GM12878 (cell line): ENCODE results near the gene RAB25. TPM values are rescaled to one million over a fixed set of nuclear protein-coding genes. Genes with fewer than 3 reads are reported as not detected.

Source experiments
- ATAC-seq: fragments of 200-7000 bp; cut with Tn5 transposase; 3 replicates; pipeline ENCODE4 v1.9.1; 2020; ENCODE audit warnings: mild to moderate bottlenecking, moderate library complexity
- BruUV-seq: library from RNA; stranded (reverse); fragments of 400-500 nt; replicated peaks from 2 replicates; lab custom pipeline; 2021; lab: Mats Ljungman, UMichigan
- CTCF ChIA-PET: fragments of 300-600 bp; sonication (Branson Sonifier 250); formaldehyde crosslinking; extraction: SDS; loops from one replicate; lab custom pipeline; 2021; ENCODE audit warnings: inconsistent platforms; lab: Yijun Ruan, JAX
- POLR2A ChIA-PET: fragments of 350-600 bp; formaldehyde crosslinking; extraction: SDS; loops from one replicate; lab custom pipeline; 2021; ENCODE audit warnings: inconsistent platforms; lab: Charles Lee
- RAD21 ChIA-PET: fragments of 300-600 bp; sonication (Branson Sonifier 250); formaldehyde crosslinking; loops from one replicate; lab custom pipeline; 2023; ENCODE audit warnings: antibody characterized with exemption; ENCODE audit not compliant: unreplicated experiment; lab: Charles Lee
- SMC1A ChIA-PET: fragments of 300-600 bp; sonication (Branson Sonifier 250); formaldehyde crosslinking; loops from one replicate; lab custom pipeline; 2023; ENCODE audit not compliant: unreplicated experiment, uncharacterized antibody; lab: Charles Lee
- DNase-seq: peaks from one replicate; pipeline ENCODE4 v3.0.0-alpha.2; 2011; ENCODE audit warnings: low read depth, low spot score
- FAIRE-seq: peaks from 3 replicates; lab custom pipeline; 2011; peaks lifted over from hg19 to GRCh38; lab: Jason Lieb, UNC
- H2AFZ ChIP-seq: 2 replicates; pipeline ENCODE4 v1.6.0; 2011; ENCODE audit warnings: low read depth, low read length, control low read depth; ENCODE audit not compliant: control insufficient read depth
- H3K27ac ChIP-seq: 2 replicates; pipeline ENCODE4 v1.5.1; 2011; ENCODE audit warnings: control low read depth; ENCODE audit not compliant: control insufficient read depth, insufficient read depth
- H3K27me3 ChIP-seq, 2 experiments: replicated peaks in 1 of 2; 2 replicates each; pipeline versions ENCODE4 v1.6.0 to v1.6.1; 2011; ENCODE audit warnings: low read length in 1 of 2; ENCODE audit not compliant: control insufficient read depth in 2 of 2, insufficient read depth in 2 of 2
- H3K36me3 ChIP-seq, 2 experiments: 2 replicates each; pipeline ENCODE4 v1.5.1; 2011; ENCODE audit warnings: low read length in 1 of 2; ENCODE audit not compliant: control insufficient read depth in 2 of 2, insufficient read depth in 2 of 2
- H3K4me1 ChIP-seq: 2 replicates; pipeline ENCODE4 v1.6.1; 2011; ENCODE audit warnings: mild to moderate bottlenecking, low read length, moderate library complexity, mixed read lengths; ENCODE audit not compliant: control insufficient read depth, insufficient read depth
- H3K4me2 ChIP-seq: 2 replicates; pipeline ENCODE4 v1.6.0; 2011; ENCODE audit warnings: control low read depth; ENCODE audit not compliant: control insufficient read depth, insufficient read depth
- H3K4me3 ChIP-seq: fragments of 200-600 bp; sonication (generic); 2 replicates; pipeline ENCODE4 v1.5.1; 2016
- H3K79me2 ChIP-seq: 2 replicates; pipeline ENCODE4 v1.6.0; 2011; ENCODE audit warnings: low read length; ENCODE audit not compliant: control insufficient read depth, insufficient read depth
- H3K9ac ChIP-seq: 2 replicates; pipeline ENCODE4 v1.8.0; 2011; ENCODE audit warnings: low read length, control low read depth, mixed read lengths; ENCODE audit not compliant: control insufficient read depth, insufficient read depth
- H3K9me3 ChIP-seq: replicated peaks from 3 replicates; pipeline ENCODE4 v1.5.1; 2011; ENCODE audit warnings: mild to moderate bottlenecking, low read length; ENCODE audit not compliant: control insufficient read depth, insufficient read depth
- H4K20me1 ChIP-seq: 2 replicates; pipeline ENCODE4 v1.6.0; 2011; ENCODE audit not compliant: control insufficient read depth, insufficient read depth
- CBFB ChIP-seq: IDR thresholded peaks from 2 replicates; pipeline ENCODE4 v1.6.1; 2016; ENCODE audit warnings: antibody characterized with exemption, low read depth
- FOXM1 ChIP-seq: IDR thresholded peaks from 2 replicates; pipeline ENCODE4 v1.6.1; 2012; ENCODE audit warnings: low read depth, mild to moderate bottlenecking, inconsistent platforms, low read length, moderate library complexity
- NR2C2 ChIP-seq: IDR thresholded peaks from 2 replicates; pipeline ENCODE4 v1.6.1; 2011; ENCODE audit warnings: borderline replicate concordance, low read depth; ENCODE audit not compliant: control insufficient read depth, insufficient read length
- PAX5 ChIP-seq: IDR thresholded peaks from 2 replicates; pipeline ENCODE4 v1.6.1; 2011; ENCODE audit warnings: low read depth, low read length, borderline replicate concordance
- POU2F2 ChIP-seq: IDR thresholded peaks from 3 replicates; pipeline ENCODE4 v1.6.1; 2011; ENCODE audit warnings: low read depth, mild to moderate bottlenecking, low read length, borderline replicate concordance
- STAT1 ChIP-seq: fragments of 450-650 bp; conservative IDR thresholded peaks from 2 replicates; pipeline ENCODE4 v1.6.1; 2014; ENCODE audit warnings: antibody characterized with exemption, mild to moderate bottlenecking
- ZSCAN29 ChIP-seq: fragments of 450-650 bp; IDR thresholded peaks from 2 replicates; pipeline ENCODE4 v1.6.1; 2017; ENCODE audit warnings: mild to moderate bottlenecking, moderate library complexity
- WGBS: methylation state at CpG from one replicate; pipeline ENCODE4 v1.1.6; 2016; ENCODE audit warnings: low lambda C conversion rate; ENCODE audit not compliant: insufficient replicate concordance, insufficient coverage; ENCODE audit errors: missing lambda C conversion rate; 5-methylcytosine and 5-hydroxymethylcytosine counted together
- in situ Hi-C: fragments of 300-500 bp; cut with MboI; formaldehyde crosslinking; loops from 9 replicates; pipeline ENCODE4 v1.14.3; 2018; ENCODE audit warnings: mixed read lengths
- intact Hi-C: fragments of 100-400 bp; cut with micrococcal nuclease; formaldehyde crosslinking; loops from one replicate; pipeline ENCODE4 v1.14.2; 2022; ENCODE audit not compliant: unreplicated experiment
- polyA plus RNA-seq, 11 experiments: library from polyadenylated mRNA; depleted of rRNA in 4 of 11; unstranded in 6 of 11; stranded (reverse) in 5 of 11; fragments of >200 nt; fragmentation: Nextera tagmentation in 4 of 11; fragmentation: Illumina TruSeq in 1 of 11; extraction: Ambion mirVana in 4 of 11; extraction: Trizol in 1 of 11; gene quantifications; 1 replicate in 1 of 11; 2 replicates in 10 of 11; pipeline versions ENCODE4 v1.2.1 to v1.2.3, GENCODE V29; 2011 to 2016; ENCODE audit warnings: inconsistent platforms in 2 of 11, missing spikeins in 2 of 11, low read depth in 1 of 11
- total RNA-seq, 4 experiments: library from RNA; depleted of rRNA in 3 of 4; stranded (reverse); fragments of >200 nt in 3 of 4; fragmentation: Illumina TruSeq in 1 of 4; extraction: Trizol in 1 of 4; gene quantifications; 2 replicates each; pipeline versions ENCODE4 v1.2.1 to v1.2.3, GENCODE V29; 2013 to 2021

Gene RAB25
- total and polyA plus RNA-seq, 10 of the 15 experiments (the other 5 are each of a cell fraction or from before 2014, with no cell fraction given), result 0.16 to 0.36 (median 0.22) TPM; not detected in 7

- Histone ChIP-seq H4K20me1 (no peaks in the 10 kb centered on the region), H3K4me2 (no peak overlapping the region), H3K27me3 (no peaks in the 10 kb centered on the region), H2AFZ (no peak overlapping the region), H3K36me3 (no peaks in the 10 kb centered on the region), H3K27ac (no peak overlapping the region), H3K4me1 (peaks cover 10% of the 10 kb centered on the region), H3K9ac (no peak overlapping the region), H3K4me3 (no peak overlapping the region), H3K79me2 (peaks cover 2% of the 10 kb centered on the region; the same call in 1 of the 2 replicates), H3K9me3 (no peaks in the 10 kb centered on the region; the same call in 2 of the 3 replicates)
- intact Hi-C loops, result no loop called here
- 0% methylated on average over 1 of the region's 1 CpG for WGBS
- ChIA-PET RAD21 (interaction anchor here (1.0 kb wide), 1 partner anchor 56 kb away, joined by 3 read pairs; no protein-coding TSS in a partner anchor), SMC1A (interaction anchor here (0.6 to 1.5 kb wide), 2 partner anchors 10 to 32 kb away, joined by 3 read pairs; partner anchors contain the start of gene MEX3A), CTCF (interaction anchor here (0.5 to 2.4 kb wide), 5 partner anchors 10 to 135 kb away, joined by 3 to 6 read pairs (median 3); no protein-coding TSS in a partner anchor), POLR2A (interaction anchor here (0.5 kb wide), 1 partner anchor 13 kb away, joined by 3 read pairs; no protein-coding TSS in a partner anchor)
- DNase-seq (no peak), FAIRE-seq (no peak), ATAC-seq (no peak)
- no TSS peak for BruUV-seq
- TF ChIP-seq PAX5, result no peak
- no peak for TF ChIP-seq FOXM1
- TF ChIP-seq NR2C2, result no peak
- TF ChIP-seq ZSCAN29, result no peak
- no peak for TF ChIP-seq CBFB
- TF ChIP-seq STAT1, result no peak
- no peak for TF ChIP-seq POU2F2
- in situ Hi-C loops, result no loop called here
These were observed 12.2 kb downstream of the RAB25 start for GRCh38 chr1:156073110-156073687.
